PC-3 (cell line): ENCODE data around the gene STEAP2. TPM values are rescaled to one million over a fixed set of nuclear protein-coding genes. Genes with fewer than 3 reads are reported as not detected.

Source experiments
- ATAC-seq: fragments of 200-7000 bp; cut with Tn5 transposase; 2 replicates; pipeline ENCODE4 v1.9.1; 2020; ENCODE audit warnings: mild to moderate bottlenecking, moderate library complexity
- BruUV-seq: library from RNA; stranded (reverse); fragments of 400-500 nt; replicated peaks from 2 replicates; lab custom pipeline; 2021; lab: Mats Ljungman, UMichigan
- CTCF ChIA-PET: fragments of 300-600 bp; sonication (Branson Sonifier 250); formaldehyde crosslinking; loops from one replicate; lab custom pipeline; 2022; ENCODE audit warnings: antibody characterized with exemption; lab: Charles Lee
- POLR2A ChIA-PET: fragments of 300-600 bp; sonication (Branson Sonifier 250); formaldehyde crosslinking; loops from one replicate; lab custom pipeline; 2022; ENCODE audit warnings: antibody characterized with exemption; ENCODE audit not compliant: unreplicated experiment; lab: Charles Lee
- DNase-seq: peaks from one replicate; pipeline ENCODE4 v3.0.0-alpha.2; 2015
- H2AFZ ChIP-seq: fragments of 300-600 bp; sonication (generic); 2 replicates; pipeline ENCODE4 v1.6.0; 2016; ENCODE audit warnings: antibody characterized with exemption, low read length
- H3F3A ChIP-seq: fragments of 300-600 bp; sonication (generic); one replicate; pipeline ENCODE4 v1.6.0; 2017; ENCODE audit warnings: antibody characterized with exemption, low read length, control low read depth, mild to moderate bottlenecking; ENCODE audit not compliant: unreplicated experiment
- H3K27ac ChIP-seq: fragments of 300-600 bp; sonication (generic); 2 replicates; pipeline ENCODE4 v1.5.1; 2016; ENCODE audit warnings: mild to moderate bottlenecking, low read length
- H3K27me3 ChIP-seq: fragments of 300-600 bp; sonication (generic); 2 replicates; pipeline ENCODE4 v1.6.1; 2016; ENCODE audit warnings: low read length, mixed read lengths
- H3K36me3 ChIP-seq: fragments of 300-600 bp; sonication (generic); 2 replicates; pipeline ENCODE4 v1.6.1; 2016; ENCODE audit warnings: low read depth, mixed run types, low read length, mixed read lengths
- H3K4me1 ChIP-seq: fragments of 300-600 bp; sonication (generic); 2 replicates; pipeline ENCODE4 v1.5.1; 2016; ENCODE audit warnings: low read length; ENCODE audit not compliant: insufficient read depth
- H3K4me2 ChIP-seq: fragments of 300-600 bp; sonication (generic); 2 replicates; pipeline ENCODE4 v1.6.0; 2016; ENCODE audit warnings: low read length
- H3K4me3 ChIP-seq: fragments of 300-600 bp; sonication (generic); 2 replicates; pipeline ENCODE4 v1.5.1; 2016; ENCODE audit warnings: mild to moderate bottlenecking, low read length, mixed read lengths
- H3K79me2 ChIP-seq: fragments of 300-600 bp; sonication (generic); 2 replicates; pipeline ENCODE4 v1.6.1; 2017; ENCODE audit warnings: low read length, mixed read lengths
- H3K9ac ChIP-seq: fragments of 300-600 bp; sonication (generic); 2 replicates; pipeline ENCODE4 v1.6.0; 2016; ENCODE audit warnings: mild to moderate bottlenecking, low read length
- H3K9me2 ChIP-seq: fragments of 300-600 bp; sonication (generic); replicated peaks from 2 replicates; pipeline ENCODE4 v1.6.1; 2016; ENCODE audit warnings: mixed run types, low read length, mixed read lengths
- H3K9me3 ChIP-seq: fragments of 300-600 bp; sonication (generic); 2 replicates; pipeline ENCODE4 v1.6.1; 2016; ENCODE audit warnings: low read length, mixed read lengths
- H4K20me1 ChIP-seq: fragments of 300-600 bp; sonication (generic); 2 replicates; pipeline ENCODE4 v1.6.1; 2016; ENCODE audit warnings: low read length, mixed read lengths
- EZH2 ChIP-seq: fragments of 300-600 bp; sonication (generic); IDR thresholded peaks from one replicate; pipeline ENCODE4 v1.6.1; 2017; ENCODE audit warnings: antibody characterized with exemption, mild to moderate bottlenecking, low read length; ENCODE audit not compliant: unreplicated experiment
- EZH2phosphoT487 ChIP-seq: fragments of 300-600 bp; sonication (generic); IDR thresholded peaks from 2 replicates; pipeline ENCODE4 v1.6.1; 2018; ENCODE audit warnings: mild to moderate bottlenecking, antibody characterized with exemption, low read length, borderline replicate concordance
- intact Hi-C: fragments of 100-400 bp; cut with micrococcal nuclease; formaldehyde crosslinking; loops from 2 replicates; pipeline ENCODE4 v1.9.0; 2023
- total RNA-seq: library from RNA; depleted of rRNA; stranded (reverse); fragments of >200 nt; gene quantifications from 2 replicates; pipeline ENCODE4 v1.2.3, GENCODE V29; 2014
- TF ChIP-seq, protein P1 (sequence below): fragments of 300-600 bp; sonication (generic); conservative IDR thresholded peaks from 2 replicates; pipeline ENCODE4 v1.5.1; 2017; ENCODE audit warnings: antibody characterized with exemption, low read depth, mild to moderate bottlenecking, low read length

The STEAP2 gene
- total RNA-seq, 1 experiment from 2014 or later = 7.0 TPM

DNA sequence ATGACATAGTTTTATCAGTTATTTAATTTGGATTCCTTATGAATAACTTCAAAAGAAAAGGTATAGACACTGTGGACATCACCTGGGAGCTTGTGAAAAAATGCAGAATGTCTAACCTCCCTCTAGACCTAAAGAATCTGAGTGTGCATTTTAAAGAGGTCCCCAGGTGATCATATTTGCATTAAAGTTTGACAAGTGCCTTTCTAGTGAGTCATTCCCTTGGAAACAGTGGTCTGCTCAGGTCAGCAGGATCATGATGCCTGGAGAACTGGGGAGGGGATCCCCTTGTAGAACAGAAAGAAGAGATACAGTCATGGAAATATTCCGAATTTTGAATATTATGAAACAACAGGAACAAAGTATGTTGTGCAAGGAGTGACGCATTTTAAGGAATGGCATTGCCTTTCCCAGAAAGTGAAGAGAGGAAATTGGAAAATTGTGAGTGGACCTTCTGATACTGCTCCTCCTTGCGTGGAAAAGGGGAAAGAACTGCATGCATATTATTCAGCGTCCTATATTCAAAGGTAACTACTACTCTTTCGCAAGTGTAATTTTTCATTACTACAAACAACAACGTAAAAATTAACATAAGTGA is 4.6 kb downstream of the STEAP2 start:
- peak; percentile 12 for DNase-seq
- Histone ChIP-seq H3K79me2 (peaks cover 18% of the 10 kb centered on the region), H4K20me1 (no peaks in the 10 kb centered on the region), H2AFZ (no peak overlapping the region), H3F3A (no peaks in the 10 kb centered on the region), H3K4me3 (no peak overlapping the region), H3K9ac (no peak overlapping the region), H3K9me3 (no peaks in the 10 kb centered on the region), H3K9me2 (no peaks in the 10 kb centered on the region), H3K27ac (no peak overlapping the region), H3K4me2 (no peak overlapping the region), H3K27me3 (no peaks in the 10 kb centered on the region), H3K36me3 (no peaks in the 10 kb centered on the region), H3K4me1 (peaks cover 13% of the 10 kb centered on the region)
- intact Hi-C loops = no loop called here
- no peak for ATAC-seq
- BruUV-seq = no TSS peak
- no peak for TF ChIP-seq EZH2phosphoT487
- TF ChIP-seq, protein P1, sequence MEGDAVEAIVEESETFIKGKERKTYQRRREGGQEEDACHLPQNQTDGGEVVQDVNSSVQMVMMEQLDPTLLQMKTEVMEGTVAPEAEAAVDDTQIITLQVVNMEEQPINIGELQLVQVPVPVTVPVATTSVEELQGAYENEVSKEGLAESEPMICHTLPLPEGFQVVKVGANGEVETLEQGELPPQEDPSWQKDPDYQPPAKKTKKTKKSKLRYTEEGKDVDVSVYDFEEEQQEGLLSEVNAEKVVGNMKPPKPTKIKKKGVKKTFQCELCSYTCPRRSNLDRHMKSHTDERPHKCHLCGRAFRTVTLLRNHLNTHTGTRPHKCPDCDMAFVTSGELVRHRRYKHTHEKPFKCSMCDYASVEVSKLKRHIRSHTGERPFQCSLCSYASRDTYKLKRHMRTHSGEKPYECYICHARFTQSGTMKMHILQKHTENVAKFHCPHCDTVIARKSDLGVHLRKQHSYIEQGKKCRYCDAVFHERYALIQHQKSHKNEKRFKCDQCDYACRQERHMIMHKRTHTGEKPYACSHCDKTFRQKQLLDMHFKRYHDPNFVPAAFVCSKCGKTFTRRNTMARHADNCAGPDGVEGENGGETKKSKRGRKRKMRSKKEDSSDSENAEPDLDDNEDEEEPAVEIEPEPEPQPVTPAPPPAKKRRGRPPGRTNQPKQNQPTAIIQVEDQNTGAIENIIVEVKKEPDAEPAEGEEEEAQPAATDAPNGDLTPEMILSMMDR = no peak
- TF ChIP-seq EZH2 = no peak
- ChIA-PET POLR2A (no interaction called here), CTCF (no interaction called here)

DNA sequence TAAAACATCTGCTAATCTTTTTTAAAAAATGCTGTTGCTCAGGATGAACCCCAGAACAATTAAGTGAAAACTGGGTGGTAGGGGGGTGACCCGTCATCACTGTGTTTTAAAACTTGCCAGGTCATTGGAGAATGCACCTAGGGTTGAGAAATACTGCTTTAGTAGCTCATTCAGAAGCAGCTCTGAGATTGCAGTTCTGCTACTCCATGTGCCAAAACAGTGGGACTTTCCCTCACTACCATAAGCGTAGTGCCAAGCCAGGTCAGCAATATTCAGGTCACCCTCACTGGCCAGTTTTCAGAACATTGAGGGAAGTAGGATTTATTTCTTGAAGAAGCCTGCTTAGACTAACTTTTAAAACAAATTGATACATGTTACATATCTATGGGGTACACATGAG is 5.2 kb downstream of the STEAP2 start:
- Histone ChIP-seq H2AFZ (no peak overlapping the region), H3K36me3 (no peaks in the 10 kb centered on the region), H3K27me3 (no peaks in the 10 kb centered on the region), H3K9me2 (no peaks in the 10 kb centered on the region), H3K4me1 (peaks cover 12% of the 10 kb centered on the region; the same call in 1 of the 2 replicates), H4K20me1 (no peaks in the 10 kb centered on the region), H3K9me3 (no peaks in the 10 kb centered on the region), H3F3A (no peaks in the 10 kb centered on the region), H3K4me2 (no peak overlapping the region), H3K27ac (no peak overlapping the region), H3K9ac (no peak overlapping the region), H3K4me3 (no peak overlapping the region), H3K79me2 (peaks cover 18% of the 10 kb centered on the region)
- TF ChIP-seq EZH2 (no peak), EZH2phosphoT487 (no peak)
- TF ChIP-seq, protein P1 = no peak
- ATAC-seq (no peak), DNase-seq (no peak)
- ChIA-PET CTCF (no interaction called here), POLR2A (interaction anchor here (0.5 kb wide), 1 partner anchor 187 kb away, joined by 20 read pairs; the partner anchor contains the start of gene CLDN12)
- intact Hi-C loops = no loop called here
- BruUV-seq = no TSS peak

DNA sequence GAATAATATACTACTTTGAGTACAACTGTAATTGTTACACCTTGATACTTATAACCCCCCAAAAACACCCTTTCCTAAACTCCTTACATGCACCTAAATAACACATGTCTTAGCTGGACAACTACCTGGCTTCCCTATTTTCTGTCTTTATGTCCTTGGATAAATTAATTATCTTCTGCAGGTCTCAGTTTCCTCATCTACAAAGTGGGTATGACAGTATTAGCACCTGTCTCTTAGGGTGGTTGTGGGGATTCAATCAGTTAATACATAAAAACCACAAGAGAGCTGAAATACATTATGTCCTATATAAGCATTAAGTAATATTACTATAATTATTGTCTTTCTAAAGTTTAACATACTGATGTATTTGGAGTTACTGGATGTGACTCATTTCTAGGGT is 10.8 kb downstream of the STEAP2 start:
- CTCF ChIA-PET = no interaction called here
- Histone ChIP-seq H3K4me1 (peaks cover 9% of the 10 kb centered on the region; the same call in 1 of the 2 replicates), H3K9me3 (no peaks in the 10 kb centered on the region), H3K9ac (no peak overlapping the region), H3K4me2 (no peak overlapping the region), H3K9me2 (no peaks in the 10 kb centered on the region), H3K27ac (no peak overlapping the region), H3K4me3 (no peak overlapping the region), H4K20me1 (no peaks in the 10 kb centered on the region), H3K36me3 (no peaks in the 10 kb centered on the region), H3K27me3 (no peaks in the 10 kb centered on the region), H3F3A (no peaks in the 10 kb centered on the region), H2AFZ (no peak overlapping the region), H3K79me2 (0 out of 2 replicates have a peak, but pooled peaks cover 5% of the 10 kb centered on the region)
- no TSS peak for BruUV-seq
- DNase-seq (no peak), ATAC-seq (no peak; the same call in 1 of the 2 replicates)
- POLR2A ChIA-PET = no interaction called here
- TF ChIP-seq EZH2phosphoT487 (no peak), EZH2 (no peak)
- TF ChIP-seq, protein P1 = no peak
- intact Hi-C loops = no loop called here
